ENCODE data around the gene CERS2. TPM values are rescaled to one million over a fixed set of nuclear protein-coding genes. Genes with fewer than 3 reads are reported as not detected.

CERS2 gene
- total and polyA plus RNA-seq, 2 of the 4 experiments (the other 2 are of a cell fraction), result 118 to 127 TPM

DNA sequence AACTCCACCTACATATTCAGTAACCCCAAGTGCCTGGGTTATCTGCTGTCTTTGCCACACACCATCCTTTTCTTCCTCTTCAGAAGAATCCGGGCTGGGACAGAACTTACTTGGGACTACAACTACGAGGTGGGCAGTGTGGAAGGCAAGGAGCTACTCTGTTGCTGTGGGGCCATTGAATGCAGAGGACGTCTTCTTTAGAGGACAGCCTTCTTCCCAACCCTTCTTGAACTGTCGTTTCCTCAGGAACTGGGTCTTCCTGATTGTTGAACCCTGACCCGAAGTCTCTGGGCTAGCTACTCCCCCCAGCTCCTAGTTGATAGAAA is 10.5 kb downstream of the CERS2 start:
- Histone ChIP-seq H3K18ac (ENCODE audit: low read depth, low read length) (no peak overlapping the region), H3K56ac (ENCODE audit: extremely low read depth, insufficient read depth, low read length) (no peak overlapping the region), H2AK5ac (ENCODE audit: low read depth, low read length) (no peak overlapping the region), H3K9ac (ENCODE audit: low read depth, low read length) (no peak overlapping the region), H3K4ac (ENCODE audit: low read depth, low read length) (no peak overlapping the region), H3K4me3 (ENCODE audit: insufficient read depth, low read depth, low read length) (no peak overlapping the region), H3K9me3 (ENCODE audit: control insufficient read depth, insufficient read depth, low read length) (no peaks in the 10 kb centered on the region), H3K14ac (replicated peaks; ENCODE audit: low read depth, low read length) (no peak overlapping the region), H2BK15ac (ENCODE audit: low read depth, low read length) (no peak overlapping the region), H2BK20ac (ENCODE audit: low read depth, low read length) (no peak overlapping the region), H3K27me3 (ENCODE audit: control insufficient read depth, insufficient read depth, low read length) (no peaks in the 10 kb centered on the region), H2AFZ (replicated peaks; ENCODE audit: low read length, poor library complexity) (no peak overlapping the region), H3K4me2 (ENCODE audit: low read depth, low read length) (no peak overlapping the region), H3K4me1 (ENCODE audit: control insufficient read depth, insufficient read depth, low read length) (no peaks in the 10 kb centered on the region), H3K23ac (ENCODE audit: low read depth, low read length) (no peak overlapping the region), H4K8ac (ENCODE audit: low read depth in 2 of 2, low read length in 2 of 2) (no peak overlapping the region), H3K79me1 (ENCODE audit: low read depth in 1 of 2, low read length in 2 of 2) (peaks cover 28 to 50% of the 10 kb centered on the region in 2 experiments), H4K20me1 (ENCODE audit: insufficient read depth, low read length) (peaks cover 33% of the 10 kb centered on the region), H4K91ac (ENCODE audit: insufficient read depth, low read depth, low read length) (no peak overlapping the region), H3K27ac (ENCODE audit: insufficient read depth, low read length) (no peak overlapping the region), H2BK120ac (ENCODE audit: low read depth, low read length) (no peak overlapping the region), H2BK5ac (ENCODE audit: low read depth, low read length, poor library complexity, severe bottlenecking) (no peak overlapping the region), H3K36me3 (ENCODE audit: control insufficient read depth, insufficient read depth, low read length) (peaks cover 82% of the 10 kb centered on the region), H2AK9ac (replicated peaks; ENCODE audit: low read depth, low read length, poor library complexity) (no peak overlapping the region), H3K9me1 (ENCODE audit: insufficient read depth, low read length) (peaks cover 6% of the 10 kb centered on the region; the same call in 1 of the 2 replicates), H4K5ac (ENCODE audit: low read depth, low read length) (no peak overlapping the region)
- POLR2A ChIA-PET (ENCODE audit: unreplicated experiment), result no interaction called here
- TF ChIP-seq, protein P1, sequence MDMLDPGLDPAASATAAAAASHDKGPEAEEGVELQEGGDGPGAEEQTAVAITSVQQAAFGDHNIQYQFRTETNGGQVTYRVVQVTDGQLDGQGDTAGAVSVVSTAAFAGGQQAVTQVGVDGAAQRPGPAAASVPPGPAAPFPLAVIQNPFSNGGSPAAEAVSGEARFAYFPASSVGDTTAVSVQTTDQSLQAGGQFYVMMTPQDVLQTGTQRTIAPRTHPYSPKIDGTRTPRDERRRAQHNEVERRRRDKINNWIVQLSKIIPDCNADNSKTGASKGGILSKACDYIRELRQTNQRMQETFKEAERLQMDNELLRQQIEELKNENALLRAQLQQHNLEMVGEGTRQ (IDR thresholded peaks at IDR 0.05; ENCODE audit: low read depth, low read length), result no peak
- no peak for TF ChIP-seq MAFK (IDR thresholded peaks at IDR 0.05; ENCODE audit: low read depth, low read length)
- TF ChIP-seq RFX5 (IDR thresholded peaks at IDR 0.05; ENCODE audit: low read depth, low read length), result no peak
- TF ChIP-seq POLR2A (IDR thresholded peaks at IDR 0.05; ENCODE audit: low read depth, low read length), result no peak
- TF ChIP-seq MAZ (IDR thresholded peaks at IDR 0.05; ENCODE audit: borderline replicate concordance, low read depth, low read length), result no peak
- TF ChIP-seq RCOR1 (IDR thresholded peaks at IDR 0.05; ENCODE audit: insufficient replicate concordance, low read length), result no peak
- TF ChIP-seq SMC3 (IDR thresholded peaks at IDR 0.05; ENCODE audit: low read depth, low read length), result no peak
- TF ChIP-seq FOS (IDR thresholded peaks at IDR 0.05; ENCODE audit: low read depth, low read length), result no peak
- no peak for TF ChIP-seq BHLHE40 (IDR thresholded peaks at IDR 0.05; ENCODE audit: low read depth, low read length)
- TF ChIP-seq, protein P2, sequence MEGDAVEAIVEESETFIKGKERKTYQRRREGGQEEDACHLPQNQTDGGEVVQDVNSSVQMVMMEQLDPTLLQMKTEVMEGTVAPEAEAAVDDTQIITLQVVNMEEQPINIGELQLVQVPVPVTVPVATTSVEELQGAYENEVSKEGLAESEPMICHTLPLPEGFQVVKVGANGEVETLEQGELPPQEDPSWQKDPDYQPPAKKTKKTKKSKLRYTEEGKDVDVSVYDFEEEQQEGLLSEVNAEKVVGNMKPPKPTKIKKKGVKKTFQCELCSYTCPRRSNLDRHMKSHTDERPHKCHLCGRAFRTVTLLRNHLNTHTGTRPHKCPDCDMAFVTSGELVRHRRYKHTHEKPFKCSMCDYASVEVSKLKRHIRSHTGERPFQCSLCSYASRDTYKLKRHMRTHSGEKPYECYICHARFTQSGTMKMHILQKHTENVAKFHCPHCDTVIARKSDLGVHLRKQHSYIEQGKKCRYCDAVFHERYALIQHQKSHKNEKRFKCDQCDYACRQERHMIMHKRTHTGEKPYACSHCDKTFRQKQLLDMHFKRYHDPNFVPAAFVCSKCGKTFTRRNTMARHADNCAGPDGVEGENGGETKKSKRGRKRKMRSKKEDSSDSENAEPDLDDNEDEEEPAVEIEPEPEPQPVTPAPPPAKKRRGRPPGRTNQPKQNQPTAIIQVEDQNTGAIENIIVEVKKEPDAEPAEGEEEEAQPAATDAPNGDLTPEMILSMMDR (conservative IDR thresholded peaks at IDR 0.05; ENCODE audit: low read depth, low read length), result no peak
- no peak for TF ChIP-seq NFE2L2 (IDR thresholded peaks at IDR 0.05; ENCODE audit: low read depth, low read length)
- TF ChIP-seq, protein P3, sequence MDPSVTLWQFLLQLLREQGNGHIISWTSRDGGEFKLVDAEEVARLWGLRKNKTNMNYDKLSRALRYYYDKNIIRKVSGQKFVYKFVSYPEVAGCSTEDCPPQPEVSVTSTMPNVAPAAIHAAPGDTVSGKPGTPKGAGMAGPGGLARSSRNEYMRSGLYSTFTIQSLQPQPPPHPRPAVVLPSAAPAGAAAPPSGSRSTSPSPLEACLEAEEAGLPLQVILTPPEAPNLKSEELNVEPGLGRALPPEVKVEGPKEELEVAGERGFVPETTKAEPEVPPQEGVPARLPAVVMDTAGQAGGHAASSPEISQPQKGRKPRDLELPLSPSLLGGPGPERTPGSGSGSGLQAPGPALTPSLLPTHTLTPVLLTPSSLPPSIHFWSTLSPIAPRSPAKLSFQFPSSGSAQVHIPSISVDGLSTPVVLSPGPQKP (IDR thresholded peaks at IDR 0.05; ENCODE audit: borderline replicate concordance, low read depth, low read length), result no peak
- no peak for TF ChIP-seq CEBPB (IDR thresholded peaks at IDR 0.05; ENCODE audit: low read depth, low read length)
- no peak for TF ChIP-seq CHD1 (IDR thresholded peaks at IDR 0.05; ENCODE audit: low read depth, low read length)
- no peak for TF ChIP-seq MXI1 (IDR thresholded peaks at IDR 0.05; ENCODE audit: borderline replicate concordance, low read depth, low read length)
- TF ChIP-seq RAD21 (IDR thresholded peaks at IDR 0.05; ENCODE audit: low read length), result no peak
- in situ Hi-C loops (cut with MboI; ENCODE audit: low sequenced_read_pairs), result no loop called here
- ATAC-seq (ENCODE audit: low read depth) (no peak), DNase-seq (no peak)
- CTCF ChIA-PET, result no interaction called here
- dilution Hi-C loops (cut with HindIII; ENCODE audit: low sequenced_read_pairs, unreplicated experiment), result no loop called here
- intact Hi-C loops (cut with micrococcal nuclease), result no loop called here
- no CpG with 5 or more reads among the region's 5 CpGs for WGBS, 2 experiments (ENCODE audit: extremely low coverage in 2 of 2, insufficient read length in 1 of 2)
- BruUV-seq (replicated peaks), result TSS peak; percentile 47
